ENCODE measurements around the gene AHCY.
"Not testable (repeated sequence)": the region's sequence is repeated elsewhere in the genome, so short reads cannot be mapped to it uniquely, and the experiment has no call there.

DNA sequence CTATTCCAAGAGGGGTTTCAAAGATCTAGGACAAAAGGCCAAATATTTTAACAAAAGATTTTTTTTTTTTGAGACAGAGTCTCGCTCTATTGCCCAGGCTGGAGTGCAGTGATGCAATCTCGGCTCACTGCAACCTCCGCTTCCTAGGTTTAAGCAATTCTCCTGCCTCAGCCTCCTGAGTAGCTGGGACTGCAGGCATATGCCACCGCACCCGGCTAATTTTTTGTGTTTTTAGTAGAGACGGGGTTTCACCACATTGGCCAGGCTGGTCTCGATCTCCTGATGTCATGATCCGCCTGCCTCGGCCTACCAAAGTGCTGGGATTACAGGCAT, 43.3 kb upstream of the AHCY start:
- not testable (repeated sequence) for TF ChIP-seq CTCF (conservative IDR thresholded peaks at IDR 0.05; ENCODE audit: low read depth, low read length); EZH2 (IDR thresholded peaks at IDR 0.05; ENCODE audit: low read length, unreplicated experiment); EZH2phosphoT487 (IDR thresholded peaks at IDR 0.05; ENCODE audit: borderline replicate concordance, low read length)

All from PC-3 (cell line).